CD8-positive, alpha-beta memory T cell (primary cell): ENCODE measurements around the gene GSE1. TPM values are rescaled to one million over a fixed set of nuclear protein-coding genes. Genes with fewer than 3 reads are reported as not detected.

Source experiments
- CTCF ChIA-PET: fragments of 350-600 bp; sonication (Branson Sonifier 250); formaldehyde crosslinking; loops from one replicate; lab custom pipeline; 2021; ENCODE audit warnings: antibody characterized with exemption; lab: Charles Lee
- POLR2A ChIA-PET: fragments of 350-600 bp; sonication (Branson Sonifier 250); formaldehyde crosslinking; loops from one replicate; lab custom pipeline; 2021; ENCODE audit warnings: antibody characterized with exemption; lab: Charles Lee
- DNase-seq, 5 donors: peaks; one replicate each; pipeline versions ENCODE4 v3.0.0 to v3.0.0-alpha.2; 2020 to 2022; ENCODE audit warnings: mixed read lengths in 1 of 5
- H3K27ac ChIP-seq: one replicate; pipeline ENCODE4 v1.7.0; 2013; ENCODE audit warnings: low read depth, mild to moderate bottlenecking, low read length, moderate library complexity
- H3K27me3 ChIP-seq: 2 replicates; pipeline ENCODE4 v1.7.0; 2013; ENCODE audit warnings: low read length, mild to moderate bottlenecking; ENCODE audit not compliant: insufficient read depth, poor library complexity, severe bottlenecking
- H3K36me3 ChIP-seq: 2 replicates; pipeline ENCODE4 v1.7.0; 2013; ENCODE audit warnings: mild to moderate bottlenecking, low read length, moderate library complexity; ENCODE audit not compliant: insufficient read depth
- H3K4me1 ChIP-seq: 2 replicates; pipeline ENCODE4 v1.7.0; 2013; ENCODE audit warnings: mild to moderate bottlenecking, low read length, moderate library complexity; ENCODE audit not compliant: insufficient read depth
- H3K4me3 ChIP-seq: 2 replicates; pipeline ENCODE4 v1.7.0; 2013; ENCODE audit warnings: mild to moderate bottlenecking, low read length
- H3K9me3 ChIP-seq: 2 replicates; pipeline ENCODE4 v1.7.0; 2013; ENCODE audit warnings: mild to moderate bottlenecking, low read length
- H3K27ac Mint-ChIP-seq, 8 donors: one replicate each; pipeline ENCODE4 v1.8.0; 2020 to 2021; ENCODE audit warnings: mixed read lengths in 8 of 8, mild to moderate bottlenecking in 6 of 8, inconsistent platforms in 3 of 8, moderate library complexity in 3 of 8
- H3K27me3 Mint-ChIP-seq, 2 donors: one replicate each; pipeline ENCODE4 v1.8.0; 2020 to 2021; ENCODE audit warnings: mixed read lengths in 2 of 2, mild to moderate bottlenecking in 1 of 2, moderate library complexity in 1 of 2
- H3K36me3 Mint-ChIP-seq, 3 donors: one replicate each; pipeline ENCODE4 v1.8.0; 2020 to 2021; ENCODE audit warnings: mixed read lengths in 3 of 3, inconsistent platforms in 1 of 3, mild to moderate bottlenecking in 1 of 3
- H3K4me1 Mint-ChIP-seq, 3 donors: one replicate each; pipeline ENCODE4 v1.8.0; 2020 to 2021; ENCODE audit warnings: mixed read lengths in 3 of 3, inconsistent platforms in 1 of 3, mild to moderate bottlenecking in 1 of 3
- H3K4me3 Mint-ChIP-seq, 7 donors: one replicate each; pipeline ENCODE4 v1.8.0; 2020 to 2021; ENCODE audit warnings: mixed read lengths in 7 of 7, mild to moderate bottlenecking in 6 of 7, moderate library complexity in 4 of 7, inconsistent platforms in 2 of 7
- H3K9me3 Mint-ChIP-seq, 5 donors: one replicate each; pipeline ENCODE4 v1.8.0; 2020 to 2022; ENCODE audit warnings: mixed read lengths in 5 of 5, mild to moderate bottlenecking in 3 of 5, moderate library complexity in 2 of 5, inconsistent platforms in 1 of 5
- polyA plus RNA-seq: library from polyadenylated mRNA; unstranded; fragments of 300-500 nt; fragmentation: Illumina TruSeq; gene quantifications from one replicate; pipeline ENCODE4 v1.2.3, GENCODE V29; 2021
- total RNA-seq, 2 experiments: library from RNA; stranded (reverse); gene quantifications; one replicate each; pipeline ENCODE4 v1.2.3, GENCODE V29; 2021

The GSE1 gene
- total and polyA plus RNA-seq, 3 experiments from 2014 or later = 5.5 to 28.5 (median 27.8) TPM

DNA sequence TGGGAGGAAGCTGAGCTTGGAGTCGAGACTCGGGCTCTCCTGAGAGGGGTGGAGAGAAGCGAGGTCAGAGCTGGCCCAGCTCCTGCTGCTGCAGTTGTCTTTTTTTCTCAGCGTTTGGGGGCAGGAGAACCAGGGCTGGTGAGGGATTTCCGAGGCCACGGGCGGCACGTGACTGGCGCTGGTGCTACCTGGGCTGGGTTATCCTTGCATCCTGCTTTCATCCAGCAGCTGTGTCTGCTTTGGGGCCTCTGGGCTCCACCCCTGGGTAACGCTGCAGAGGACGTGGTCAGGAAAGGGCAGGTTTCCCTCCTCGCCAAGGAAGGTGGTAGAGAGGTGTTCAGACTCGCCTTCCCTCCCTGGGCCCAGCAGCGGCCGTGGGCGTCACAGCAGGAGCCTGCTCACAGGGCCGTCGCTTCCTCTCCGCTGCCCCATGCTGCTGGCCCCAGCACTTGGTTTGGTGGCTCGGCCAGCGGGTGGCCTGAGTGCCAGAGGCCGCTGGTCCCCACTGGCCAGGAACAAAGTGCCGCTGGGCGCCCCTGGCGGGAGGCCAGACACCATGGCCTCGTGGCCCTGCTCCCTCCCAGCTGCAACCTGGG, 22.5 kb downstream of the GSE1 start:
- Histone ChIP-seq H3K9me3 (no peaks in the 10 kb centered on the region), H3K36me3 (no peaks in the 10 kb centered on the region), H3K27me3 (no peaks in the 10 kb centered on the region), H3K4me3 (no peak overlapping the region), H3K4me1 (no peaks in the 10 kb centered on the region), H3K27ac (no peak overlapping the region)
- ChIA-PET POLR2A (no interaction called here), CTCF (no interaction called here)
- no peaks in the 10 kb centered on the region for H3K9me3 Mint-ChIP-seq
- peaks cover 4 to 32% (median 16%) of the 10 kb centered on the region in 3 donors for H3K4me1 Mint-ChIP-seq
- peaks cover 0 to 38% (median 0%) of the 10 kb centered on the region in 3 donors for H3K36me3 Mint-ChIP-seq
- H3K27ac Mint-ChIP-seq = no peak overlapping the region
- no peaks in the 10 kb centered on the region for H3K27me3 Mint-ChIP-seq
- no peak overlapping the region for H3K4me3 Mint-ChIP-seq
- no peak for DNase-seq

DNA sequence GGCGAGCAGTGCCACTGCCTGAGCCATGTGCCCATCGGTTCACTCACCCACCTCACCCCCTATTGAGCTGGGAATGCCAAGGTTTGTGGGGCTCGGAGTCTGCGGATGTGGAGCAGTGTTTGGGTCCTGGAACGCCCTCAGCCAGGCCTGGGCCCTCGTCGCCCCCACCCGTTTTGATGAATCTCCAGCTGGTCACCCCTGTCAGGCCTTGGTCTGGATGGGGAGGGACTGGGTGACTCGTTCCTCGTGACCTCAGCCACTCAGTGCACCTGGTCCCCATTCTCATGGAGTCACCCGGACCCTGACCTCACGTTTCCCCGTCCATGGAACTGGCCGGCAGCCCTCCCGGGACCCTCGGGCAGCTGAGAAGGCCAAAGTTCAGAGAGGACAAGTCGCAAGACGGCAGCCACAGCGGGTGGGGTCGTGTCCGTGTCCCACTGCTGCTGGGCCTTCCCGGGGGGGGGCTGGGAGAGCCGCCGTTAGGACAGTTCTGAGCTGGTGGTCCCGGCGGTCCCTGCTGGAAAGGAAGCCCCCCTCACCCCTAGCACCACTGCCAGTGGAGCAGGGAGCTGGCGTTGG, 23.2 kb downstream of the GSE1 start:
- CTCF ChIA-PET = interaction anchor here (1.0 kb wide), 2 partner anchors 20 to 215 kb away, joined by 3 to 4 read pairs; no protein-coding TSS in a partner anchor

DNA sequence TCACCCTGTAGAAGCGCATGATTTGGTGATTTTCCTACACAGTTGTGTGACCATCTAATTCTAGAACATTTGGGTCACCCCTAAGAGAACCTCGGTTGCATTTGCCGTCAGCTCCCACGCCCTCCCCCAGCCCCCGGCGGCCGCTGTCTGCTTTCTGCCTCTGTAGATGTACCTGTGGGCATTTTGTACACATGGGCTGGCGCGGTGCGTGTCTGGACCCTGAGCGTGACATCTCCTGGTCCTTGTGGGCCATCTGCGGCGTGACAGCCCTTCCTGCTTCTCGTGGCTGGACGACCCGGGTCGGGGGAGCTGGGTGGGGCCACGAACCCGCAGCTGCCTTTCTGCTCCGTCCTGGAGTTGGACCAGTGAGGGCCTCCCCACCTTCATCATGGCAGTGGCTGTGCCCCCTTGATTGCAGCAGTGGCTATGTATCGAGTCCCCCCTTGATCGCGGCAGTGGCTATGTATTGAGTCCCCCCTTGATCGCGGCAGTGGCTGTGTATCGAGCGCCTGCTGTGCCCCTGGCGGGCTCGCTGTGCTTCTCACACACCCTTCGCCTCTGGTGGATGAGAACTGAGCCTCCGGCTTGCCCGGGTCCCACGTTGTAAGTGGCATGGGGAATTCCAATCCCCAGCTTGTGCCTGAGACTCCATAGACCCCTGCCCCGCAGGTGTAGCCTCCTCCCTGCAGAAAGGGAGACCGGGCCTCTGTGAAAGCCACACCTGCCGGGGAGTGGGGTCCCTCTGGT, 24.1 kb downstream of the GSE1 start:
- H3K9me3 Mint-ChIP-seq = no peaks in the 10 kb centered on the region
- Histone ChIP-seq H3K9me3 (no peaks in the 10 kb centered on the region), H3K27ac (no peak overlapping the region), H3K27me3 (no peaks in the 10 kb centered on the region), H3K4me3 (no peak overlapping the region), H3K4me1 (no peaks in the 10 kb centered on the region), H3K36me3 (no peaks in the 10 kb centered on the region)
- ChIA-PET POLR2A (no interaction called here), CTCF (interaction anchor here (1.0 kb wide), 2 partner anchors 20 to 216 kb away, joined by 3 to 4 read pairs; no protein-coding TSS in a partner anchor)
- DNase-seq = no peak
- peaks cover 0 to 41% (median 0%) of the 10 kb centered on the region in 3 donors for H3K36me3 Mint-ChIP-seq
- peak overlapping the region in 1 of 8 donors; percentile 50 for H3K27ac Mint-ChIP-seq
- H3K4me3 Mint-ChIP-seq = no peak overlapping the region
- peaks cover 0 to 1% of the 10 kb centered on the region in 2 donors for H3K27me3 Mint-ChIP-seq
- H3K4me1 Mint-ChIP-seq = peaks cover 0 to 31% (median 15%) of the 10 kb centered on the region in 3 donors

More for the DNA sequence above, 23.2 kb downstream of the GSE1 start:
- no peaks in the 10 kb centered on the region for H3K9me3 ChIP-seq
- no peak overlapping the region for H3K4me3 ChIP-seq
- H3K9me3 Mint-ChIP-seq = no peaks in the 10 kb centered on the region
- H3K36me3 ChIP-seq = no peaks in the 10 kb centered on the region
- H3K27me3 ChIP-seq = no peaks in the 10 kb centered on the region
- no peaks in the 10 kb centered on the region for H3K4me1 ChIP-seq
- no peak overlapping the region for H3K27ac ChIP-seq
- H3K4me1 Mint-ChIP-seq = peaks cover 0 to 28% (median 16%) of the 10 kb centered on the region in 3 donors
- no peak overlapping the region for H3K4me3 Mint-ChIP-seq
- POLR2A ChIA-PET = no interaction called here
- no peak overlapping the region for H3K27ac Mint-ChIP-seq
- no peaks in the 10 kb centered on the region for H3K27me3 Mint-ChIP-seq
- peaks cover 0 to 42% (median 0%) of the 10 kb centered on the region in 3 donors for H3K36me3 Mint-ChIP-seq
- DNase-seq = no peak

DNA sequence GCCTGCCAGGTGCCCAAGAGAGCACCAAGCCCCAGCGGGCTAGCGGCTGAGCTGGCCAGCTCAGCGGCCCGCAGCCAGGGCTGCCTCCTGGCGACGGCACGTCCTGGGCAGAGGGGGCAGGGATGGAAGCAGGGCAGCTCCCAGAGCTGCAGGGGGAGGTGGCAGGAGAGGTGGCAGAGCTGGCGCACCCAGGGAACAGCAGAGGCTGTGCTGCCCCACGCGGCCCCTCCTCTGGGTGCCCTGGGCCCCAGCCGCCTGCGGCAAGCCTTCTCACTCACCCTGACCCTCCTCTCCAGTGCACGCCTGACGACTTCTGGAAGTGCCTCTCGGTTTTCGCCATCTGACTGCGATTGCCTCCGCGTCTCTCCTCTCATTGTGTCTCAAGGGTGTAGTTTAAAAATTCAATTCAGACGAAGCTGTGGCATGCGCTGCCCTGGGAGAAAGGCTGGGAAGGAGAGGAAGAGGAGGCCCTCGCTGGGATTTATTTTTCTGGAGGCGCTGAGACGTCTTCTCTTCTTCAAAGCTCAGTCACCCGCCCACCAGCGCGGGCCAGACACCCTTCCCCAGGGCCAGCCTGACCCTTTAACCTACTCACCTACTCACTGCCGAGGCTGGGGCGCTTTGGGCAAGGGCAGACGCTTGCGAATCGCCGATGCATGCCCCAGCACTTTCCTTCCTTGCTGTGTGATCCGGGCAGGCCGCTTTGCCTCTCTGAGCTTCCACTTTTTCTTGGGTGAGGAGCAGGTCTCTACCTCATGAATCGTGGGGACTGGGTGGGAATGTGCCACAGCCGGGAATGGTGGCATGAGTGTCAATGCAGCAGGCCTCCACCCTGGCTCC, 24.9 kb downstream of the GSE1 start:
- peaks cover 0 to 1% of the 10 kb centered on the region in 2 donors for H3K27me3 Mint-ChIP-seq
- H3K36me3 Mint-ChIP-seq = peaks cover 0 to 42% (median 0%) of the 10 kb centered on the region in 3 donors
- ChIA-PET CTCF (no interaction called here), POLR2A (no interaction called here)
- Histone ChIP-seq H3K36me3 (no peaks in the 10 kb centered on the region), H3K27me3 (no peaks in the 10 kb centered on the region), H3K4me1 (no peaks in the 10 kb centered on the region), H3K4me3 (no peak overlapping the region), H3K27ac (no peak overlapping the region), H3K9me3 (no peaks in the 10 kb centered on the region)
- H3K9me3 Mint-ChIP-seq = no peaks in the 10 kb centered on the region
- DNase-seq = no peak
- no peak overlapping the region for H3K4me3 Mint-ChIP-seq
- H3K27ac Mint-ChIP-seq = peak overlapping the region in 1 of 8 donors; percentile 38
- H3K4me1 Mint-ChIP-seq = peaks cover 0 to 30% (median 15%) of the 10 kb centered on the region in 3 donors

DNA sequence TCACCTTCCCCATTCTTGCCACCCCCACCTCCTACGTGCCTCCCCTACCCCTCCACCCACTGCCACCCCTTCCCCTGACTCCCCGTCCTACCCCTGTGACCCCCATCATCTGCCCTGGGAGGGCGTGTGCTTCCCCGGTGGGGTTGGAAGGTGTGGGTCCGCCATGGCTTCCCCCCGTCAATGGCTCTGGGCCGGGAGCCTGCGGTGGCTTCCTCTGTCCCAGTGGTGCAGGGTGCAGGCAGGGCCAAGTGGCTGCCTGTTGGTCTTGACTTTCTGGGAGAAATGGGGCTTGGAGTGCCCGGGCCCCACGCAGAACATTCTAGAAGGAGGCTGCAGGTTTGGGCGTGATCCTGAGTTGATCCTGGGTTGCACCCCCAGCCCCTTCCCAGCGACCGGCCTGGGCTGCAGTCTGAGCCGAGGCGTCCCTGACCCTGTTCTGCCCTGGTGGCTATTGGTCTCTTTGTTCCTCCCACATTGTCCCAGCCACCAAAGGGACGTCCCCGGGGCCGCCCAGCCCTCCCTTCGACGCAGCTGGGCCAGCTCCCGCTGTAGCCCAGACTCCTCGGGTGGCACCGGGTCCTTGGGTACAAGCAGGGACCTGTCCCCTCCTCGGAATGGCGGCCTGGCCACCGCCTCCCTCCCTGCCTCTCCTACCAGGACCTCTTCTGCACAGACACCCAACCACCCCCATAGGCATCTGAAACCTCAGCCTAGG, 25.7 kb downstream of the GSE1 start:
- Mint-ChIP-seq H3K9me3 (no peaks in the 10 kb centered on the region), H3K27ac (no peak overlapping the region), H3K36me3 (peaks cover 0 to 41% (median 0%) of the 10 kb centered on the region in 3 donors), H3K27me3 (peaks cover 0 to 1% of the 10 kb centered on the region in 2 donors), H3K4me3 (no peak overlapping the region), H3K4me1 (peaks cover 0 to 33% (median 16%) of the 10 kb centered on the region in 3 donors)
- ChIA-PET CTCF (no interaction called here), POLR2A (no interaction called here)
- H3K4me3 ChIP-seq = no peak overlapping the region
- no peaks in the 10 kb centered on the region for H3K36me3 ChIP-seq
- DNase-seq = no peak
- no peak overlapping the region for H3K27ac ChIP-seq
- no peaks in the 10 kb centered on the region for H3K9me3 ChIP-seq
- H3K4me1 ChIP-seq = no peaks in the 10 kb centered on the region
- no peaks in the 10 kb centered on the region for H3K27me3 ChIP-seq

DNA sequence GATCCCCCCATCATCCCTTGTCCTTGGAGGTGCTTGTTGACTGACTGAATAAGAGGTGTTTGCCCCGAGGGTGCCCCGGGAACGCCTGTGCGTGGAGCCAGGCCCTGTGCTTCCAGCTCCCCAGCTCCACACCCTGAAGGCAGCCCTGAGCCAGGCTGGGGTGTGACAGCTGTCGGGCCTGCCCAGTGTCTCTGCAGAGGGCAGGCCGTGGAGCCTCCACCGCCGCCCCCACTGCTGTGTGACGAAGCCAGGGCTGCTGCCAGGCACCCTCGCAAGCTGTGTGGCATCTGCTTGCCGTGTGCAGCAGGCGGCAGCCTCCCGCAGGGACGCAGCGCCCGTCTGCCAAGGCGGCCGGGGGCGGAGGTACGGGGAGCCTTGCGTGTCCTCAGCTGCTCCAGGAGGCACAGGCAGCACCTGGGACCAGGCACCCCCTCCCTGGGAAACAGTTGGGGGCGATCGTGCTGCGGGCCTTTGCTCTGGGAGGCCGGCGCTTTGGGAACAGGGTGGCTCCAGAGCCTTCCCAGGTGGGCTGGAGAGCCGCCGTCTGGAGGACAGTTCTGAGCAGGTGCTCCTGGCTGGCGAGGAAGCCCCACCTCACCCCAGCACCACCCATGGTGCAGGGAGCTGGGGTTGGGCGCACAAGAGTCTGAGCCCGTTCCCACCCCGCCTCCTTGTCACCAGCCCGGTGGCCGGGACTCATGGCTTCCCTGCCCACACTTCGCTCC, 26.6 kb downstream of the GSE1 start:
- H3K4me3 ChIP-seq = no peak overlapping the region
- POLR2A ChIA-PET = no interaction called here
- no peak overlapping the region for H3K27ac ChIP-seq
- peaks cover 0 to 40% (median 0%) of the 10 kb centered on the region in 3 donors for H3K36me3 Mint-ChIP-seq
- no peaks in the 10 kb centered on the region for H3K4me1 ChIP-seq
- CTCF ChIA-PET = no interaction called here
- DNase-seq = no peak
- H3K4me1 Mint-ChIP-seq = peaks cover 5 to 41% (median 22%) of the 10 kb centered on the region in 3 donors
- no peaks in the 10 kb centered on the region for H3K27me3 ChIP-seq
- H3K27me3 Mint-ChIP-seq = peaks cover 0 to 1% of the 10 kb centered on the region in 2 donors
- H3K36me3 ChIP-seq = no peaks in the 10 kb centered on the region
- H3K9me3 Mint-ChIP-seq = no peaks in the 10 kb centered on the region
- H3K4me3 Mint-ChIP-seq = no peak overlapping the region
- peak overlapping the region in 1 of 8 donors; percentile 75 for H3K27ac Mint-ChIP-seq
- H3K9me3 ChIP-seq = no peaks in the 10 kb centered on the region

DNA sequence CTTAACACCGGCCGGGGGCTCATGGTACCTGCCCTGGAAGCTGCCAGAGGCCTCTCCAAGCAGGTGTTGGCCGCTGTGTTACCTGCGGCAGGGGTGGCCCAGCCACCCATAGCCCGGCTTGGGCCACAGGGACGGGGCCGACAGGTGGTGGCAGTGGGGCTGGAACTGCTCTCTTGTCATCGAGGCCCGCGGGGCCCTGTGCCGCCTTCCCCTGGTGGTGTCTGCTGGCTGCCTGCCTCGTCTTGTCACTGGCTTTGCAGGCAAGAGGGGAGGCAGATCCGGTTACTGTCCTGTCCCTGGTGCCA, 27.1 kb downstream of the GSE1 start:
- H3K9me3 Mint-ChIP-seq = no peaks in the 10 kb centered on the region
- H3K27me3 ChIP-seq = no peaks in the 10 kb centered on the region
- H3K27ac Mint-ChIP-seq = peak overlapping the region in 1 of 8 donors; percentile 43
- no peaks in the 10 kb centered on the region for H3K36me3 ChIP-seq
- H3K27ac ChIP-seq = no peak overlapping the region
- H3K4me3 ChIP-seq = no peak overlapping the region
- CTCF ChIA-PET = no interaction called here
- H3K4me1 Mint-ChIP-seq = peaks cover 10 to 42% (median 25%) of the 10 kb centered on the region in 3 donors
- DNase-seq = no peak
- no peak overlapping the region for H3K4me3 Mint-ChIP-seq
- no peaks in the 10 kb centered on the region for H3K9me3 ChIP-seq
- POLR2A ChIA-PET = no interaction called here
- H3K4me1 ChIP-seq = no peaks in the 10 kb centered on the region
- H3K27me3 Mint-ChIP-seq = peaks cover 0 to 1% of the 10 kb centered on the region in 2 donors
- peaks cover 0 to 38% (median 0%) of the 10 kb centered on the region in 3 donors for H3K36me3 Mint-ChIP-seq
